GM23338 (cell line): ENCODE results near the gene KCNK3. TPM values are rescaled to one million over a fixed set of nuclear protein-coding genes. Genes with fewer than 3 reads are reported as not detected.

Experiments used
- ATAC-seq: fragments of 200-7000 bp; cut with Tn5 transposase; 3 replicates; pipeline ENCODE4 v1.9.1; 2020
- DNase-seq: peaks from one replicate; pipeline ENCODE4 v3.0.0-alpha.2; 2015; ENCODE audit warnings: low spot score
- H2AFZ ChIP-seq: fragments of 200-600 bp; sonication (generic); 2 replicates; pipeline ENCODE4 v1.8.0; 2016; ENCODE audit warnings: antibody characterized with exemption, mild to moderate bottlenecking, moderate library complexity
- H3F3A ChIP-seq: fragments of 200-600 bp; sonication (generic); replicated peaks from 2 replicates; pipeline ENCODE4 v1.8.0; 2017; ENCODE audit warnings: antibody characterized with exemption, mixed run types, low read depth
- H3K27ac ChIP-seq: fragments of 200-600 bp; sonication (generic); 2 replicates; pipeline ENCODE4 v1.6.1; 2016; ENCODE audit warnings: low read depth
- H3K27me3 ChIP-seq: fragments of 200-600 bp; sonication (generic); 2 replicates; pipeline ENCODE4 v1.8.0; 2016; ENCODE audit warnings: mild to moderate bottlenecking, mixed run types, moderate library complexity; ENCODE audit not compliant: insufficient read depth
- H3K36me3 ChIP-seq: fragments of 200-600 bp; sonication (generic); 2 replicates; pipeline ENCODE4 v1.8.0; 2016; ENCODE audit warnings: mild to moderate bottlenecking; ENCODE audit not compliant: insufficient read depth
- H3K4me1 ChIP-seq: fragments of 200-600 bp; sonication (generic); 2 replicates; pipeline ENCODE4 v1.8.0; 2016; ENCODE audit warnings: mild to moderate bottlenecking, moderate library complexity; ENCODE audit not compliant: insufficient read depth
- H3K4me2 ChIP-seq: fragments of 200-600 bp; sonication (generic); 2 replicates; pipeline ENCODE4 v1.7.1; 2017; ENCODE audit warnings: mixed run types
- H3K4me3 ChIP-seq: fragments of 200-600 bp; sonication (generic); 2 replicates; pipeline ENCODE4 v1.6.1; 2016; ENCODE audit warnings: mixed run types
- H3K79me2 ChIP-seq: fragments of 200-600 bp; sonication (generic); replicated peaks from 2 replicates; pipeline ENCODE4 v1.8.0; 2017; ENCODE audit warnings: mild to moderate bottlenecking; ENCODE audit not compliant: insufficient read depth
- H3K9me2 ChIP-seq: fragments of 200-600 bp; sonication (generic); 2 replicates; pipeline ENCODE4 v1.8.0; 2017; ENCODE audit not compliant: insufficient read depth
- H4K20me1 ChIP-seq: fragments of 200-600 bp; sonication (generic); replicated peaks from 2 replicates; pipeline ENCODE4 v1.8.0; 2017; ENCODE audit warnings: mild to moderate bottlenecking; ENCODE audit not compliant: insufficient read depth
- H3K27ac Mint-ChIP-seq: 2 replicates; pipeline ENCODE4 v1.8.0; 2020; ENCODE audit warnings: inconsistent platforms, mild to moderate bottlenecking, moderate library complexity, mixed read lengths
- H3K27me3 Mint-ChIP-seq: 3 replicates; pipeline ENCODE4 v1.8.0; 2022; ENCODE audit warnings: low read depth, mild to moderate bottlenecking, moderate library complexity, mixed read lengths, inconsistent platforms; ENCODE audit not compliant: insufficient read depth, poor library complexity
- H3K36me3 Mint-ChIP-seq: 3 replicates; pipeline ENCODE4 v1.8.0; 2021; ENCODE audit warnings: low read depth, mild to moderate bottlenecking, inconsistent platforms, moderate library complexity, mixed read lengths
- H3K4me1 Mint-ChIP-seq: 3 replicates; pipeline ENCODE4 v1.8.0; 2020; ENCODE audit warnings: mild to moderate bottlenecking, inconsistent platforms, mixed read lengths
- H3K4me3 Mint-ChIP-seq: 3 replicates; pipeline ENCODE4 v1.8.0; 2021; ENCODE audit warnings: moderate library complexity, mild to moderate bottlenecking, inconsistent platforms, mixed read lengths
- H3K9me3 Mint-ChIP-seq: 3 replicates; pipeline ENCODE4 v1.8.0; 2020; ENCODE audit warnings: moderate library complexity, mild to moderate bottlenecking, inconsistent platforms, mixed read lengths
- CREB1 ChIP-seq: fragments of 250-450 bp; sonication (Bioruptor Pico); IDR thresholded peaks from 2 replicates; pipeline ENCODE4 v1.5.0; 2020; ENCODE audit warnings: low read depth, mild to moderate bottlenecking, moderate library complexity
- CTCF ChIP-seq, 2 experiments: fragments of 200-600 bp in 1 of 2; sonication (generic) in 1 of 2; conservative IDR thresholded peaks; 2 replicates each; pipeline versions ENCODE4 v1.5.1 to v1.6.1; 2016 to 2017; ENCODE audit warnings: antibody characterized with exemption in 2 of 2, low read depth in 2 of 2, mild to moderate bottlenecking in 2 of 2, moderate library complexity in 1 of 2
- ETS1 ChIP-seq: IDR thresholded peaks from 2 replicates; pipeline ENCODE4 v1.6.1; 2016; ENCODE audit warnings: antibody characterized with exemption
- EZH2 ChIP-seq: fragments of 200-600 bp; sonication (generic); IDR thresholded peaks from one replicate; pipeline ENCODE4 v1.8.0; 2017; ENCODE audit warnings: antibody characterized with exemption, mild to moderate bottlenecking, low read depth; ENCODE audit not compliant: unreplicated experiment
- JUNB ChIP-seq: IDR thresholded peaks from one replicate; pipeline ENCODE4 v1.6.1; 2016; ENCODE audit warnings: antibody characterized with exemption; ENCODE audit not compliant: unreplicated experiment
- NANOG ChIP-seq: IDR thresholded peaks from 2 replicates; pipeline ENCODE4 v1.6.1; 2016; ENCODE audit warnings: antibody characterized with exemption, borderline replicate concordance
- ZNF462 ChIP-seq: fragments of 250-450 bp; sonication (Bioruptor Pico); IDR thresholded peaks from 2 replicates; pipeline ENCODE4 v1.5.0; 2020; ENCODE audit warnings: mild to moderate bottlenecking, moderate library complexity
- polyA plus RNA-seq: library from polyadenylated mRNA; unstranded; fragments of >200 nt; fragmentation: Nextera tagmentation; extraction: Ambion mirVana; gene quantifications from 2 replicates; pipeline ENCODE4 v1.2.1, GENCODE V29; 2016
- total RNA-seq: library from RNA; depleted of rRNA; stranded (reverse); fragments of >200 nt; shearing (Covaris generic); gene quantifications from 2 replicates; pipeline ENCODE4 v1.2.3, GENCODE V29; 2014

The KCNK3 gene
- total and polyA plus RNA-seq, 2 experiments from 2014 or later, result not detected

GRCh38 chr2:26672818-26673393, 19.6 kb upstream of the KCNK3 start:
- Mint-ChIP-seq H3K4me3 (no peak overlapping the region), H3K27ac (no peak overlapping the region), H3K27me3 (peaks cover 5% of the 10 kb centered on the region), H3K36me3 (peaks cover 4% of the 10 kb centered on the region; the same call in 1 of the 3 replicates), H3K4me1 (peaks cover 3% of the 10 kb centered on the region), H3K9me3 (peaks cover 6% of the 10 kb centered on the region; the same call in 2 of the 3 replicates)
- Histone ChIP-seq H4K20me1 (no peaks in the 10 kb centered on the region), H3K79me2 (no peaks in the 10 kb centered on the region), H3K27me3 (no peaks in the 10 kb centered on the region), H3F3A (no peaks in the 10 kb centered on the region), H3K4me1 (no peaks in the 10 kb centered on the region), H3K27ac (no peak overlapping the region), H3K9me2 (no peaks in the 10 kb centered on the region; the same call in 1 of the 2 replicates), H3K4me3 (no peak overlapping the region), H3K36me3 (no peaks in the 10 kb centered on the region), H2AFZ (0 out of 2 replicates have a peak overlapping the region, but pooled peaks have one; percentile 9), H3K4me2 (no peak overlapping the region)
- DNase-seq, result no peak
- TF ChIP-seq ZNF462, result no peak
- TF ChIP-seq NANOG, result no peak
- TF ChIP-seq CTCF (conservative IDR thresholded peaks at IDR 0.05; ENCODE audit: low read depth in 2 of 2), result no peak
- no peak for TF ChIP-seq JUNB
- TF ChIP-seq CREB1 (CRISPR knock-in tag), result no peak
- no peak for TF ChIP-seq ETS1
- no peak for TF ChIP-seq EZH2
- ATAC-seq, result no peak
